Tibial nerve (tissue), 4 donors: ENCODE data around the gene GLB1L2. TPM values are rescaled to one million over a fixed set of nuclear protein-coding genes. Genes with fewer than 3 reads are reported as not detected.

Source experiments
- DNase-seq, 2 donors: peaks; one replicate each; pipeline ENCODE4 v3.0.0-alpha.2; 2019; ENCODE audit warnings: low spot score in 2 of 2
- H3K27ac ChIP-seq, 4 donors: fragments of 200-600 bp; sonication (generic) in 3 of 4; one replicate each; pipeline ENCODE4 v1.5.1; 2017 to 2019; ENCODE audit warnings: mild to moderate bottlenecking in 1 of 4
- H3K27me3 ChIP-seq, 2 donors: fragments of 200-600 bp; sonication (generic) in 1 of 2; one replicate each; pipeline versions ENCODE4 v1.5.1 to v1.6.0; 2017 to 2019
- H3K36me3 ChIP-seq, 3 donors: fragments of 200-600 bp; sonication (generic); one replicate each; pipeline ENCODE4 v1.5.1; 2018 to 2019
- H3K4me1 ChIP-seq, 4 donors: fragments of 200-600 bp; sonication (generic) in 3 of 4; one replicate each; pipeline ENCODE4 v1.5.1; 2017 to 2019
- H3K4me3 ChIP-seq, 4 donors: fragments of 200-600 bp; sonication (generic) in 3 of 4; one replicate each; pipeline ENCODE4 v1.5.1; 2017 to 2019; ENCODE audit warnings: mild to moderate bottlenecking in 1 of 4, moderate library complexity in 1 of 4
- H3K9me3 ChIP-seq, 4 donors: fragments of 200-600 bp; sonication (generic) in 3 of 4; one replicate each; pipeline ENCODE4 v1.5.1; 2017 to 2019
- CTCF ChIP-seq, 5 experiments: fragments of 200-600 bp in 3 of 5; fragments of 450-650 bp in 2 of 5; sonication (generic) in 3 of 5; IDR thresholded peaks; one replicate each; pipeline ENCODE4 v1.5.1; 2016 to 2019; ENCODE audit warnings: antibody characterized with exemption in 5 of 5, mild to moderate bottlenecking in 3 of 5, moderate library complexity in 2 of 5
- EP300 ChIP-seq, 2 donors: sonication (generic); formaldehyde crosslinking; IDR thresholded peaks; one replicate each; pipeline ENCODE4 v1.6.1; 2017; ENCODE audit warnings: antibody characterized with exemption in 2 of 2, mild to moderate bottlenecking in 1 of 2
- POLR2A ChIP-seq, 2 donors: fragments of 450-650 bp; IDR thresholded peaks; one replicate each; pipeline ENCODE4 v1.6.1; 2017; ENCODE audit warnings: antibody characterized with exemption in 2 of 2, mild to moderate bottlenecking in 2 of 2, moderate library complexity in 2 of 2
- WGBS, 2 donors: methylation state at CpG; one replicate each; pipeline ENCODE4 v1.1.5; 2018; 5-methylcytosine and 5-hydroxymethylcytosine counted together
- total RNA-seq, 4 donors: library from RNA; depleted of rRNA; stranded (reverse); fragments of >200 nt; gene quantifications; one replicate each; pipeline ENCODE4 v1.1.0, GENCODE V29; 2016

The GLB1L2 gene
- total RNA-seq, 4 donors from 2014 or later, result 2.0 to 8.1 (median 5.6) TPM

DNA sequence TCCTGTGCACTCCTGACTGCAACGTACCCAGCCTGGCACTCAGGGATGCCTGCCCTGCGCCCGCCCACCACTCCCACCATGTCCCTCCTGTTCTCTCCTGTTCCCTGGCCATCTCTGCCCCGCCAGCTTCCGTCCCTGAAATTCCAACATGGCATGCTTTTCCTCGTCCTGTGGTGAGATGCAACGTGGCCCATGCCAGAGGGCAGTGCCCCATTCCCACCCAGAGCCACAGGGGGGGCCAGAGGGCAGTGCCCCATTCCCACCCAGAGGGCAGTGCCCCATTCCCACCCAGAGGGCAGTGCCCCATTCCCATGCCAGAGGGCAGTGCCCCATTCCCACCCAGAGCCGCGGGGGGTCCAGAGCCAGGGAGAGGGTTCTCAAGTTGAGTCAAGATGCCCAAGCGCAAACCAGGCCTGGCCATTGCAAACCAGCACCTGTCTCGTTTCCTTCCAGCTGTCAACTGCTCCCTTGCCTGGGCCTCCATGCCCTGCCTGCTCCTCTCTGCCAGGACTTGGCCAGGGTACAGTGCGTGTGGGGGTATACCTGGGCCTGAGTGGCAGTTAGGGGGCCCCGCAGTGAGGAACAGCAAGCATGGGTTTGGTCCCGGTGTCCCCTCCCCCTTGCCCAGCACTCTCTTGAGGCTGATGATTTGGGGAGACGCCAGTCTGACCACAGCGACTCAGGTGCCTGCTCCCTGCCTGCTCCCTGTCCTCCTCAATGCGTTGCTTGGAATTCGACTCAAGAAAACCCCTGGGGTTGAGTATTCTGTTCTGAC lies 65.7 kb downstream of the GLB1L2 start:
- no peak overlapping the region for H3K4me3 ChIP-seq
- DNase-seq, result no peak
- H3K27me3 ChIP-seq, result no peaks in the 10 kb centered on the region
- H3K4me1 ChIP-seq, result peaks cover 0 to 19% (median 0%) of the 10 kb centered on the region in 4 donors
- WGBS, 2 donors, result 82 to 89% methylated on average over 14 to 18 of the region's 18 CpGs
- H3K27ac ChIP-seq, result peak overlapping the region in 1 of 4 donors; percentile 3
- H3K9me3 ChIP-seq, result no peaks in the 10 kb centered on the region
- H3K36me3 ChIP-seq, result no peaks in the 10 kb centered on the region
- no peak for TF ChIP-seq POLR2A (IDR thresholded peaks at IDR 0.05)
- TF ChIP-seq EP300 (IDR thresholded peaks at IDR 0.05), result no peak
- TF ChIP-seq CTCF (IDR thresholded peaks at IDR 0.05), result no peak

GRCh38 chr11:134398079-134398444 lies 66.3 kb downstream of the GLB1L2 start:
- H3K4me1 ChIP-seq, result peaks cover 0 to 19% (median 0%) of the 10 kb centered on the region in 4 donors
- no peaks in the 10 kb centered on the region for H3K36me3 ChIP-seq
- DNase-seq, result no peak
- WGBS, 2 donors, result 53 to 60% methylated on average over 5 to 8 of the region's 11 CpGs
- peak overlapping the region in 1 of 4 donors; percentile 3 for H3K27ac ChIP-seq
- H3K27me3 ChIP-seq, result no peaks in the 10 kb centered on the region
- no peak overlapping the region for H3K4me3 ChIP-seq
- H3K9me3 ChIP-seq, result no peaks in the 10 kb centered on the region
- TF ChIP-seq EP300 (IDR thresholded peaks at IDR 0.05), result peak in 1 of 2 donors; percentile 31
- no peak for TF ChIP-seq CTCF (IDR thresholded peaks at IDR 0.05)

GRCh38 chr11:134398644-134399292 lies 67.0 kb downstream of the GLB1L2 start:
- Histone ChIP-seq H3K4me3 (no peak overlapping the region), H3K9me3 (no peaks in the 10 kb centered on the region), H3K36me3 (no peaks in the 10 kb centered on the region), H3K4me1 (peaks cover 0 to 19% (median 0%) of the 10 kb centered on the region in 4 donors), H3K27me3 (no peaks in the 10 kb centered on the region), H3K27ac (peak overlapping the region in 1 of 4 donors; percentile 15)
- TF ChIP-seq CTCF (IDR thresholded peaks at IDR 0.05), result no peak
- no peak for TF ChIP-seq POLR2A (IDR thresholded peaks at IDR 0.05)
- no peak for TF ChIP-seq EP300 (IDR thresholded peaks at IDR 0.05)
- 71 to 72% methylated on average over 11 to 13 of the region's 13 CpGs for WGBS, 2 donors
- no peak for DNase-seq

- WGBS, 2 donors, result 77 to 84% methylated on average over 7 to 8 of the region's 8 CpGs
- Histone ChIP-seq H3K9me3 (no peaks in the 10 kb centered on the region), H3K27me3 (no peaks in the 10 kb centered on the region), H3K27ac (peak overlapping the region in 1 of 4 donors; percentile 15), H3K4me3 (no peak overlapping the region), H3K4me1 (peaks cover 0 to 19% (median 0%) of the 10 kb centered on the region in 4 donors), H3K36me3 (no peaks in the 10 kb centered on the region)
- TF ChIP-seq EP300 (IDR thresholded peaks at IDR 0.05), result no peak
- no peak for TF ChIP-seq CTCF (IDR thresholded peaks at IDR 0.05)
- TF ChIP-seq POLR2A (IDR thresholded peaks at IDR 0.05), result no peak
- no peak for DNase-seq
Measured at GRCh38 chr11:134399293-134399654, 67.5 kb downstream of the GLB1L2 start.

DNA sequence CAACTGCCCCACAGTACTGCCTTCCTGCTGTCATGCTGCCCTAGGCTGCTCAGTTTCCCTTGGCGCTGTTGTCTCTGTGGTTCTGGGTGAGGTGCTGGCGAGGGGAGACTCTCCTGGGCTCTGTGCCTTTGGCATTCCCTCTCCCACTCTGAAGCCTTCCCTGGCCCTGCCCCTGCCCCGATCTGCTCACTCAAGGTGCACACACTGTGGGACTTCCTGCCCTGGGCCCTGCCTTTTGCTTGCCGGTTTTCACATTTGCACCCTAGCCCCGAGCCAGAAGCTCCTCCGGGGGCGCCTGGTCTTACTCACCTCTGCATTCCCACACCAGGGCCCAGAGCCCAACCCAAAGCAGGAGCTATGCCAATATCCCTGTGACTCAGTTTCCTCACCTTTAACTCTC lies 68.2 kb downstream of the GLB1L2 start:
- Histone ChIP-seq H3K9me3 (no peaks in the 10 kb centered on the region), H3K27me3 (no peaks in the 10 kb centered on the region), H3K4me1 (peaks cover 0 to 19% (median 0%) of the 10 kb centered on the region in 4 donors), H3K4me3 (no peak overlapping the region), H3K27ac (no peak overlapping the region), H3K36me3 (no peaks in the 10 kb centered on the region)
- no peak for DNase-seq
- 83 to 92% methylated on average over 7 of the region's 7 CpGs for WGBS, 2 donors
- no peak for TF ChIP-seq POLR2A (IDR thresholded peaks at IDR 0.05)
- no peak for TF ChIP-seq EP300 (IDR thresholded peaks at IDR 0.05)
- no peak for TF ChIP-seq CTCF (IDR thresholded peaks at IDR 0.05)
